Measurements from ENCODE around the gene FNDC11.
A peak's percentile ranks its signal among the peaks of the same experiment; 100 is the strongest.
"Not testable (repeated sequence)": the region's sequence is repeated elsewhere in the genome, so short reads cannot be mapped to it uniquely, and the experiment has no call there.

Gene FNDC11

GRCh38 chr20:63568986-63569949 lies 15.3 kb downstream of the FNDC11 start:
- no peak overlapping the region for H3K4me3 ChIP-seq (ENCODE audit: low read depth, low read length)
- TF ChIP-seq CTCF (IDR thresholded peaks at IDR 0.05; ENCODE audit: low read depth, low read length, missing control alignments) = no peak
- DNase-seq (ENCODE audit: low read depth) = no peak

- no peak for TF ChIP-seq CTCF (IDR thresholded peaks at IDR 0.05; ENCODE audit: low read depth, low read length, missing control alignments)
- no peak overlapping the region for H3K4me3 ChIP-seq (ENCODE audit: low read depth, low read length)
- no peak for DNase-seq (ENCODE audit: low read depth)
These were observed 16.5 kb downstream of the FNDC11 start for GRCh38 chr20:63570281-63571086.

GRCh38 chr20:63571087-63571478 lies 17.1 kb downstream of the FNDC11 start:
- not testable (repeated sequence) for DNase-seq (ENCODE audit: low read depth); H3K4me3 ChIP-seq (ENCODE audit: low read depth, low read length)

- DNase-seq (ENCODE audit: low read depth) = no peak
- TF ChIP-seq CTCF (IDR thresholded peaks at IDR 0.05; ENCODE audit: low read depth, low read length, missing control alignments) = no peak
- H3K4me3 ChIP-seq (ENCODE audit: low read depth, low read length) = no peak overlapping the region
These were observed 18.3 kb downstream of the FNDC11 start for GRCh38 chr20:63572071-63572787.

DNA sequence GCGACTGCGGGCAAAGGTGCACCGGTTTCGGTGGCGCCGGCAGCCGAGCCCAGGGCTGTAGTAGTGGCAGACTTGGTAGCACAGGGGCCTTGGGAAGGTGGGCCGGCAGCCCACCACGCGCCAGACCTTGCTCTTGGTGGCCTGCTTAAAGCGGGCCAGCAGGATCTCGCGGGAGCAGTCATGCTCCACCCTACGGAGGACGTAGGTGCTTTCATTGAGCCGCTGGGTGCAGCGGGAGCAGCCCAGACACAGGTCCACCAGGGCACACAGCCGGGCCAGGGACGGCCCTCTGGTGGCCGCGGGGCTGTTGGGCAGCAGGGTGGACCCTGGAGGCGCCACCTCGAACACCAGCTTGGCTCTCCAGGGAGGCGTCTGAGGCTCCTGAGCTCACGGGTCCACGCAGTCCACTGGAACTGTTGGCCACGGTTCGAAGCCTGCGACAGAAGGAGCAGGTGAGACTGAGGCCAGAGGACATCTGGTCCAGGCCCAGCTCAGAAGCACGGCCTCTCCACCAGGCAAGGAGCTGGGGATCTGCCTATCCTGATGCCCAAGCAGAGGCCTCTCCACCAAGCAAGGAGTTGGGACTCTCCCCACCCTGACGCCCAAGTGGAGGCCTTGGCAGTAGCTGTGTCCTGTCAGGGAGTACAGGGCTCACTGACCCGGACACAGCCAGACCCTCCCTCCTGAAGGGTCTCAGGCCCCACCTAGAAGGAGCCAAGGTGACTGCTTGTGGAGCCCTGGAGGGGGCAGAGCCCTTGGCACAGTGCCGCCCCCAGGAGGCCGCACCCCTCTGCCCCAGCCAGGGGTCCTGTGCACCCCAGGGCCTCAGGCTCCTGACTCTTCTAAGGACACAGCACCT lies 19.1 kb downstream of the FNDC11 start:
- TF ChIP-seq CTCF (IDR thresholded peaks at IDR 0.05; ENCODE audit: low read depth, low read length, missing control alignments) = no peak
- peak overlapping the region; percentile 86 for H3K4me3 ChIP-seq (ENCODE audit: low read depth, low read length)
- DNase-seq (ENCODE audit: low read depth) = no peak

DNA sequence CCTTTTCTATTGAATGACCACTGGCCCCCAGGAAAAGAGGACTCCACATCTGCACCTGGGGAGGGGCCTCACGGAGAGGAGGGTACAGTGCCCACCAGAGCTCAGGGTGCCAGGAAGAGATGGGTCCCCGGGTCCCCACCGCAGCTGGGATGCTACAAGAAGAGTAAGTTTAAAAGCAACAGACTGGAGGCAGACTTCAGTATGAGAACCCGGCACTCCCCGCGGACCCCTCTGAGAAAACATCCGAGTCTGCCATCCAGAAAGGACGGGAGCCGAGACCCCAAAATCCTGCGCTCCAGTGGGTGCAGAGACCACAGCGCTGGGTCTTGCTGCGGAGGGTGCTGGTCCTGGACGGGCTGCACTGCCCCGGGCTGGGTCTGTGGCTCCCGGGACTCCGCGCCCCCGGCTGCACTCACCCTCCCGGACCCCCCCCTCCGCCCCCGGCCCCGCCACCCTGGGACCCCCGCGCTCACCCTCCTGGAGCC lies 19.7 kb downstream of the FNDC11 start:
- TF ChIP-seq CTCF (IDR thresholded peaks at IDR 0.05; ENCODE audit: low read depth, low read length, missing control alignments) = no peak
- no peak for DNase-seq (ENCODE audit: low read depth)
- peak overlapping the region; percentile 86 for H3K4me3 ChIP-seq (ENCODE audit: low read depth, low read length)

Data from GM12864 (cell line).